Fibroblast of lung (primary cell): ENCODE data around the gene HMOX2.

Experiments used
- EZH2 ChIP-seq: IDR thresholded peaks from 2 replicates; pipeline ENCODE4 v1.5.1; 2012; ENCODE audit warnings: low read length, control low read depth, mild to moderate bottlenecking; ENCODE audit errors: missing control alignments
- TF ChIP-seq, protein P1 (sequence below), 2 donors: IDR thresholded peaks in 1 of 2; conservative IDR thresholded peaks in 1 of 2; 1 replicate in 1 of 2; 2 replicates in 1 of 2; pipeline ENCODE4 v1.5.1; 2011 to 2012; ENCODE audit warnings: low read length in 2 of 2, control low read depth in 1 of 2, inconsistent platforms in 1 of 2, low read depth in 1 of 2, mild to moderate bottlenecking in 1 of 2

DNA sequence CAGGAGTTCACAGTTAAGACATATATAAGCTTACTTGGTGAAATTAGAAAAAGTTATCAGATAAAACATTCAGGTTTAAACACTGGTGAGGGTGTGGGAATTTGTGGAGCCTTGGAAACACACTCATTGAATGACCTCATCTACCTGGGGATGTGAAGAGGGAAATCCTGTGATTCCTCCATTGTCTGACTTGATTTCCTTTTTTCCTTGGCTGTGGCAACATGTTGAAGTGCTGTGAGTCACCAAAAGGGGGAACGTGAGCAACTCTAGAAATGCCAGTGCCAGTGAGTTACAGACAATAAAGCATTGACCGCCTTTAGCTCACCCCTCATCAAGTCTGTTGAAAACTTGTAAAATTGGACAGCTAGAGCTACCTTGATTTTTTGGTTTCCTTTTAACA, 1.8 kb downstream of the HMOX2 start:
- no peak for TF ChIP-seq EZH2
- TF ChIP-seq, protein P1, sequence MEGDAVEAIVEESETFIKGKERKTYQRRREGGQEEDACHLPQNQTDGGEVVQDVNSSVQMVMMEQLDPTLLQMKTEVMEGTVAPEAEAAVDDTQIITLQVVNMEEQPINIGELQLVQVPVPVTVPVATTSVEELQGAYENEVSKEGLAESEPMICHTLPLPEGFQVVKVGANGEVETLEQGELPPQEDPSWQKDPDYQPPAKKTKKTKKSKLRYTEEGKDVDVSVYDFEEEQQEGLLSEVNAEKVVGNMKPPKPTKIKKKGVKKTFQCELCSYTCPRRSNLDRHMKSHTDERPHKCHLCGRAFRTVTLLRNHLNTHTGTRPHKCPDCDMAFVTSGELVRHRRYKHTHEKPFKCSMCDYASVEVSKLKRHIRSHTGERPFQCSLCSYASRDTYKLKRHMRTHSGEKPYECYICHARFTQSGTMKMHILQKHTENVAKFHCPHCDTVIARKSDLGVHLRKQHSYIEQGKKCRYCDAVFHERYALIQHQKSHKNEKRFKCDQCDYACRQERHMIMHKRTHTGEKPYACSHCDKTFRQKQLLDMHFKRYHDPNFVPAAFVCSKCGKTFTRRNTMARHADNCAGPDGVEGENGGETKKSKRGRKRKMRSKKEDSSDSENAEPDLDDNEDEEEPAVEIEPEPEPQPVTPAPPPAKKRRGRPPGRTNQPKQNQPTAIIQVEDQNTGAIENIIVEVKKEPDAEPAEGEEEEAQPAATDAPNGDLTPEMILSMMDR (conservative IDR thresholded peaks at IDR 0.05 in 1 of 2, IDR thresholded peaks at IDR 0.05 in 1 of 2; ENCODE audit: low read depth in 1 of 2, low read length in 2 of 2): peak; percentile 33 to 44
